WI38 (cell line): ENCODE measurements around the gene TMEM229A.

ENCODE experiments used
- H3K4me3 ChIP-seq: 2 replicates; pipeline ENCODE4 v1.5.1; 2011; ENCODE audit warnings: low read depth, mild to moderate bottlenecking, control low read depth, low read length
- CTCF ChIP-seq: IDR thresholded peaks from 2 replicates; pipeline ENCODE4 v1.5.1; 2012; ENCODE audit warnings: low read depth, mild to moderate bottlenecking, control low read depth, low read length

The TMEM229A gene

GRCh38 chr7:124071843-124072242 is 39.0 kb upstream of the TMEM229A start:
- H3K4me3 ChIP-seq, result no peak overlapping the region
- TF ChIP-seq CTCF, result no peak

- TF ChIP-seq CTCF, result no peak
- no peak overlapping the region for H3K4me3 ChIP-seq
Observed at GRCh38 chr7:124062171-124062570, 29.3 kb upstream of the TMEM229A start.

- TF ChIP-seq CTCF, result no peak
Observed at GRCh38 chr7:124060528-124060927, 27.7 kb upstream of the TMEM229A start.

GRCh38 chr7:124059375-124059774 is 26.5 kb upstream of the TMEM229A start:
- H3K4me3 ChIP-seq, result no peak overlapping the region
- no peak for TF ChIP-seq CTCF

More at GRCh38 chr7:124060528-124060927, 27.7 kb upstream of the TMEM229A start:
- H3K4me3 ChIP-seq, result no peak overlapping the region

GRCh38 chr7:124058515-124058914 is 25.6 kb upstream of the TMEM229A start:
- H3K4me3 ChIP-seq, result no peak overlapping the region
- no peak for TF ChIP-seq CTCF

- no peak for TF ChIP-seq CTCF
- no peak overlapping the region for H3K4me3 ChIP-seq
Observed at GRCh38 chr7:124057872-124058271, 25.0 kb upstream of the TMEM229A start.

GRCh38 chr7:124056234-124056633 is 23.4 kb upstream of the TMEM229A start:
- H3K4me3 ChIP-seq, result no peak overlapping the region
- no peak for TF ChIP-seq CTCF
